Measurements from ENCODE around the gene FAM9C. TPM values are rescaled to one million over a fixed set of nuclear protein-coding genes. Genes with fewer than 3 reads are reported as not detected.

The FAM9C gene
- total RNA-seq, 1 experiment from 2014 or later = not detected

GRCh38 chrX:13055486-13055885 is 11.1 kb upstream of the FAM9C start:
- no peaks in the 10 kb centered on the region for H3K27me3 ChIP-seq (ENCODE audit: control insufficient read depth, insufficient read depth, low read length)
- no peak for ATAC-seq
- no peaks in the 10 kb centered on the region for H3K9me3 ChIP-seq (ENCODE audit: control insufficient read depth, insufficient read depth, low read depth, low read length)
- in situ Hi-C loops (cut with HindIII; ENCODE audit: low pct_unique_long_range_greater_than_20kb, low sequenced_read_pairs) = no loop called here
- no peak for TF ChIP-seq SIN3A (IDR thresholded peaks at IDR 0.05; ENCODE audit: borderline replicate concordance, insufficient read depth, low read depth, low read length)
- TF ChIP-seq CTCF (IDR thresholded peaks at IDR 0.05) = no peak
- TF ChIP-seq, protein P1, sequence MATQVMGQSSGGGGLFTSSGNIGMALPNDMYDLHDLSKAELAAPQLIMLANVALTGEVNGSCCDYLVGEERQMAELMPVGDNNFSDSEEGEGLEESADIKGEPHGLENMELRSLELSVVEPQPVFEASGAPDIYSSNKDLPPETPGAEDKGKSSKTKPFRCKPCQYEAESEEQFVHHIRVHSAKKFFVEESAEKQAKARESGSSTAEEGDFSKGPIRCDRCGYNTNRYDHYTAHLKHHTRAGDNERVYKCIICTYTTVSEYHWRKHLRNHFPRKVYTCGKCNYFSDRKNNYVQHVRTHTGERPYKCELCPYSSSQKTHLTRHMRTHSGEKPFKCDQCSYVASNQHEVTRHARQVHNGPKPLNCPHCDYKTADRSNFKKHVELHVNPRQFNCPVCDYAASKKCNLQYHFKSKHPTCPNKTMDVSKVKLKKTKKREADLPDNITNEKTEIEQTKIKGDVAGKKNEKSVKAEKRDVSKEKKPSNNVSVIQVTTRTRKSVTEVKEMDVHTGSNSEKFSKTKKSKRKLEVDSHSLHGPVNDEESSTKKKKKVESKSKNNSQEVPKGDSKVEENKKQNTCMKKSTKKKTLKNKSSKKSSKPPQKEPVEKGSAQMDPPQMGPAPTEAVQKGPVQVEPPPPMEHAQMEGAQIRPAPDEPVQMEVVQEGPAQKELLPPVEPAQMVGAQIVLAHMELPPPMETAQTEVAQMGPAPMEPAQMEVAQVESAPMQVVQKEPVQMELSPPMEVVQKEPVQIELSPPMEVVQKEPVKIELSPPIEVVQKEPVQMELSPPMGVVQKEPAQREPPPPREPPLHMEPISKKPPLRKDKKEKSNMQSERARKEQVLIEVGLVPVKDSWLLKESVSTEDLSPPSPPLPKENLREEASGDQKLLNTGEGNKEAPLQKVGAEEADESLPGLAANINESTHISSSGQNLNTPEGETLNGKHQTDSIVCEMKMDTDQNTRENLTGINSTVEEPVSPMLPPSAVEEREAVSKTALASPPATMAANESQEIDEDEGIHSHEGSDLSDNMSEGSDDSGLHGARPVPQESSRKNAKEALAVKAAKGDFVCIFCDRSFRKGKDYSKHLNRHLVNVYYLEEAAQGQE (IDR thresholded peaks at IDR 0.05; ENCODE audit: insufficient read depth in 1 of 2, low read depth in 2 of 2, low read length in 1 of 2) = no peak
- TF ChIP-seq POLR2AphosphoS5 (IDR thresholded peaks at IDR 0.05; ENCODE audit: low read depth, low read length) = no peak
- TF ChIP-seq TCF7L2 (IDR thresholded peaks at IDR 0.05; ENCODE audit: low read depth, low read length) = no peak
- no peaks in the 10 kb centered on the region for H3K36me3 ChIP-seq (ENCODE audit: control insufficient read depth, insufficient read depth, low read length)
- CTCF ChIA-PET = no interaction called here
- no peak for DNase-seq (ENCODE audit: low read depth, low spot score)
- H3K4me3 ChIP-seq (ENCODE audit: low read depth in 2 of 2, low read length in 2 of 2) = no peak overlapping the region
- BruUV-seq (replicated peaks) = no TSS peak
- POLR2A ChIA-PET = no interaction called here
- H3K4me1 ChIP-seq (ENCODE audit: control insufficient read depth, insufficient read depth, low read length) = no peaks in the 10 kb centered on the region
- peak overlapping the region; percentile 34; the same call in 1 of the 2 replicates for H3K27ac ChIP-seq (ENCODE audit: low read length)
- intact Hi-C loops (cut with micrococcal nuclease; ENCODE audit: unreplicated experiment) = no loop called here

GRCh38 chrX:13053171-13053570 is 8.8 kb upstream of the FAM9C start:
- intact Hi-C loops (cut with micrococcal nuclease; ENCODE audit: unreplicated experiment) = no loop called here
- ChIA-PET POLR2A (no interaction called here), CTCF (no interaction called here)
- no peaks in the 10 kb centered on the region for H3K4me1 ChIP-seq (ENCODE audit: control insufficient read depth, insufficient read depth, low read length)
- in situ Hi-C loops (cut with HindIII; ENCODE audit: low pct_unique_long_range_greater_than_20kb, low sequenced_read_pairs) = no loop called here
- H3K4me3 ChIP-seq (ENCODE audit: low read depth in 2 of 2, low read length in 2 of 2) = no peak overlapping the region
- ATAC-seq = no peak
- DNase-seq (ENCODE audit: low read depth, low spot score) = no peak
- BruUV-seq (replicated peaks) = no TSS peak
- H3K27ac ChIP-seq (ENCODE audit: low read length) = no peak overlapping the region
- no peaks in the 10 kb centered on the region for H3K36me3 ChIP-seq (ENCODE audit: control insufficient read depth, insufficient read depth, low read length)
- no peaks in the 10 kb centered on the region for H3K27me3 ChIP-seq (ENCODE audit: control insufficient read depth, insufficient read depth, low read length)
- TF ChIP-seq CTCF (IDR thresholded peaks at IDR 0.05) (no peak), SIN3A (IDR thresholded peaks at IDR 0.05; ENCODE audit: borderline replicate concordance, insufficient read depth, low read depth, low read length) (no peak), TCF7L2 (IDR thresholded peaks at IDR 0.05; ENCODE audit: low read depth, low read length) (no peak), POLR2AphosphoS5 (IDR thresholded peaks at IDR 0.05; ENCODE audit: low read depth, low read length) (no peak)
- TF ChIP-seq, protein P1 (IDR thresholded peaks at IDR 0.05; ENCODE audit: insufficient read depth in 1 of 2, low read depth in 2 of 2, low read length in 1 of 2) = no peak
- H3K9me3 ChIP-seq (ENCODE audit: control insufficient read depth, insufficient read depth, low read depth, low read length) = no peaks in the 10 kb centered on the region
